GM12878 (cell line): ENCODE results near the gene ACAP1. TPM values are rescaled to one million over a fixed set of nuclear protein-coding genes. Genes with fewer than 3 reads are reported as not detected.
A peak's percentile ranks its signal among the peaks of the same experiment; 100 is the strongest.

ENCODE experiments used
- ATAC-seq: fragments of 200-7000 bp; cut with Tn5 transposase; 3 replicates; pipeline ENCODE4 v1.9.1; 2020; ENCODE audit warnings: mild to moderate bottlenecking, moderate library complexity
- BruUV-seq: library from RNA; stranded (reverse); fragments of 400-500 nt; replicated peaks from 2 replicates; lab custom pipeline; 2021; lab: Mats Ljungman, UMichigan
- CTCF ChIA-PET: fragments of 300-600 bp; sonication (Branson Sonifier 250); formaldehyde crosslinking; extraction: SDS; loops from one replicate; lab custom pipeline; 2021; ENCODE audit warnings: inconsistent platforms; lab: Yijun Ruan, JAX
- POLR2A ChIA-PET: fragments of 350-600 bp; formaldehyde crosslinking; extraction: SDS; loops from one replicate; lab custom pipeline; 2021; ENCODE audit warnings: inconsistent platforms; lab: Charles Lee
- RAD21 ChIA-PET: fragments of 300-600 bp; sonication (Branson Sonifier 250); formaldehyde crosslinking; loops from one replicate; lab custom pipeline; 2023; ENCODE audit warnings: antibody characterized with exemption; ENCODE audit not compliant: unreplicated experiment; lab: Charles Lee
- SMC1A ChIA-PET: fragments of 300-600 bp; sonication (Branson Sonifier 250); formaldehyde crosslinking; loops from one replicate; lab custom pipeline; 2023; ENCODE audit not compliant: unreplicated experiment, uncharacterized antibody; lab: Charles Lee
- DNase-seq: peaks from one replicate; pipeline ENCODE4 v3.0.0-alpha.2; 2011; ENCODE audit warnings: low read depth, low spot score
- FAIRE-seq: peaks from 3 replicates; lab custom pipeline; 2011; peaks lifted over from hg19 to GRCh38; lab: Jason Lieb, UNC
- H2AFZ ChIP-seq: 2 replicates; pipeline ENCODE4 v1.6.0; 2011; ENCODE audit warnings: low read depth, low read length, control low read depth; ENCODE audit not compliant: control insufficient read depth
- H3K27ac ChIP-seq: 2 replicates; pipeline ENCODE4 v1.5.1; 2011; ENCODE audit warnings: control low read depth; ENCODE audit not compliant: control insufficient read depth, insufficient read depth
- H3K27me3 ChIP-seq, 2 experiments: replicated peaks in 1 of 2; 2 replicates each; pipeline versions ENCODE4 v1.6.0 to v1.6.1; 2011; ENCODE audit warnings: low read length in 1 of 2; ENCODE audit not compliant: control insufficient read depth in 2 of 2, insufficient read depth in 2 of 2
- H3K36me3 ChIP-seq, 2 experiments: 2 replicates each; pipeline ENCODE4 v1.5.1; 2011; ENCODE audit warnings: low read length in 1 of 2; ENCODE audit not compliant: control insufficient read depth in 2 of 2, insufficient read depth in 2 of 2
- H3K4me1 ChIP-seq: 2 replicates; pipeline ENCODE4 v1.6.1; 2011; ENCODE audit warnings: mild to moderate bottlenecking, low read length, moderate library complexity, mixed read lengths; ENCODE audit not compliant: control insufficient read depth, insufficient read depth
- H3K4me2 ChIP-seq: 2 replicates; pipeline ENCODE4 v1.6.0; 2011; ENCODE audit warnings: control low read depth; ENCODE audit not compliant: control insufficient read depth, insufficient read depth
- H3K4me3 ChIP-seq: fragments of 200-600 bp; sonication (generic); 2 replicates; pipeline ENCODE4 v1.5.1; 2016
- H3K79me2 ChIP-seq: 2 replicates; pipeline ENCODE4 v1.6.0; 2011; ENCODE audit warnings: low read length; ENCODE audit not compliant: control insufficient read depth, insufficient read depth
- H3K9ac ChIP-seq: 2 replicates; pipeline ENCODE4 v1.8.0; 2011; ENCODE audit warnings: low read length, control low read depth, mixed read lengths; ENCODE audit not compliant: control insufficient read depth, insufficient read depth
- H3K9me3 ChIP-seq: replicated peaks from 3 replicates; pipeline ENCODE4 v1.5.1; 2011; ENCODE audit warnings: mild to moderate bottlenecking, low read length; ENCODE audit not compliant: control insufficient read depth, insufficient read depth
- H4K20me1 ChIP-seq: 2 replicates; pipeline ENCODE4 v1.6.0; 2011; ENCODE audit not compliant: control insufficient read depth, insufficient read depth
- BMI1 ChIP-seq: fragments of 450-650 bp; IDR thresholded peaks from 2 replicates; pipeline ENCODE4 v1.6.1; 2016; ENCODE audit warnings: mild to moderate bottlenecking, moderate library complexity, borderline replicate concordance
- CBX3 ChIP-seq: fragments of 200-600 bp; sonication (generic); IDR thresholded peaks from 2 replicates; pipeline ENCODE4 v1.6.1; 2016; ENCODE audit warnings: low read depth, borderline replicate concordance
- CHD4 ChIP-seq: fragments of 200-600 bp; sonication (generic); IDR thresholded peaks from 2 replicates; pipeline ENCODE4 v1.6.1; 2016; ENCODE audit warnings: mild to moderate bottlenecking
- CTCF ChIP-seq, 3 experiments: IDR thresholded peaks in 2 of 3; conservative IDR thresholded peaks in 1 of 3; 2 replicates each; pipeline ENCODE4 v1.5.1; 2011; ENCODE audit warnings: low read depth in 3 of 3, low read length in 3 of 3, mild to moderate bottlenecking in 3 of 3, control low read depth in 2 of 3, moderate library complexity in 2 of 3, inconsistent platforms in 1 of 3, mixed read lengths in 1 of 3; ENCODE audit not compliant: control insufficient read depth in 2 of 3, insufficient read depth in 1 of 3; ENCODE audit errors: extremely low read depth in 1 of 3
- EGR1 ChIP-seq, 2 experiments: IDR thresholded peaks; 1 replicate in 1 of 2; 2 replicates in 1 of 2; pipeline ENCODE4 v1.6.1; 2011 to 2012; ENCODE audit warnings: low read depth in 2 of 2, low read length in 2 of 2, borderline replicate concordance in 1 of 2, mild to moderate bottlenecking in 1 of 2, moderate library complexity in 1 of 2
- IKZF1 ChIP-seq: fragments of 450-650 bp; conservative IDR thresholded peaks from 2 replicates; pipeline ENCODE4 v1.6.1; 2017; ENCODE audit warnings: antibody characterized with exemption, mild to moderate bottlenecking
- JUND ChIP-seq: IDR thresholded peaks from 2 replicates; pipeline ENCODE4 v1.6.1; 2012; ENCODE audit warnings: low read depth, mild to moderate bottlenecking, low read length, improper control_type of control experiment, moderate library complexity
- KDM1A ChIP-seq: fragments of 200-600 bp; sonication (generic); IDR thresholded peaks from 2 replicates; pipeline ENCODE4 v1.6.1; 2016; ENCODE audit warnings: borderline replicate concordance
- LARP7 ChIP-seq: fragments of 450-650 bp; IDR thresholded peaks from 2 replicates; pipeline ENCODE4 v1.6.1; 2017; ENCODE audit warnings: mild to moderate bottlenecking
- MYC ChIP-seq: IDR thresholded peaks from 2 replicates; pipeline ENCODE4 v1.6.1; 2011; ENCODE audit warnings: mild to moderate bottlenecking, low read length, moderate library complexity, inconsistent platforms; ENCODE audit not compliant: insufficient read depth, insufficient replicate concordance, insufficient read length, severe bottlenecking
- NR2F1 ChIP-seq: fragments of 450-650 bp; conservative IDR thresholded peaks from 2 replicates; pipeline ENCODE4 v1.6.1; 2017; ENCODE audit warnings: mild to moderate bottlenecking
- SP1 ChIP-seq: IDR thresholded peaks from one replicate; pipeline ENCODE4 v1.6.1; 2011; ENCODE audit warnings: low read depth, low read length
- TARDBP ChIP-seq: IDR thresholded peaks from 2 replicates; pipeline ENCODE4 v1.6.1; 2016; ENCODE audit warnings: borderline replicate concordance
- ZBTB40 ChIP-seq: fragments of 450-650 bp; IDR thresholded peaks from 2 replicates; pipeline ENCODE4 v1.6.1; 2016; ENCODE audit warnings: mild to moderate bottlenecking, moderate library complexity, borderline replicate concordance
- ZSCAN29 ChIP-seq: fragments of 450-650 bp; IDR thresholded peaks from 2 replicates; pipeline ENCODE4 v1.6.1; 2017; ENCODE audit warnings: mild to moderate bottlenecking, moderate library complexity
- WGBS: methylation state at CpG from one replicate; pipeline ENCODE4 v1.1.6; 2016; ENCODE audit warnings: low lambda C conversion rate; ENCODE audit not compliant: insufficient replicate concordance, insufficient coverage; ENCODE audit errors: missing lambda C conversion rate; 5-methylcytosine and 5-hydroxymethylcytosine counted together
- in situ Hi-C: fragments of 300-500 bp; cut with MboI; formaldehyde crosslinking; loops from 9 replicates; pipeline ENCODE4 v1.14.3; 2018; ENCODE audit warnings: mixed read lengths
- intact Hi-C: fragments of 100-400 bp; cut with micrococcal nuclease; formaldehyde crosslinking; loops from one replicate; pipeline ENCODE4 v1.14.2; 2022; ENCODE audit not compliant: unreplicated experiment
- polyA plus RNA-seq, 11 experiments: library from polyadenylated mRNA; depleted of rRNA in 4 of 11; unstranded in 6 of 11; stranded (reverse) in 5 of 11; fragments of >200 nt; fragmentation: Nextera tagmentation in 4 of 11; fragmentation: Illumina TruSeq in 1 of 11; extraction: Ambion mirVana in 4 of 11; extraction: Trizol in 1 of 11; gene quantifications; 1 replicate in 1 of 11; 2 replicates in 10 of 11; pipeline versions ENCODE4 v1.2.1 to v1.2.3, GENCODE V29; 2011 to 2016; ENCODE audit warnings: inconsistent platforms in 2 of 11, missing spikeins in 2 of 11, low read depth in 1 of 11
- total RNA-seq, 4 experiments: library from RNA; depleted of rRNA in 3 of 4; stranded (reverse); fragments of >200 nt in 3 of 4; fragmentation: Illumina TruSeq in 1 of 4; extraction: Trizol in 1 of 4; gene quantifications; 2 replicates each; pipeline versions ENCODE4 v1.2.1 to v1.2.3, GENCODE V29; 2013 to 2021

The ACAP1 gene
- total and polyA plus RNA-seq, 10 of the 15 experiments (the other 5 are each of a cell fraction or from before 2014, with no cell fraction given): 5.7 to 245 (median 118) TPM

- in situ Hi-C loops: loop anchor here (5.0 kb wide), 1 partner anchor 254 kb away; the partner anchor contains the start of gene SLC16A11
- TF ChIP-seq CBX3 (no peak), TARDBP (no peak), ZSCAN29 (no peak), LARP7 (peak; percentile 74; the same call in 1 of the 2 replicates), ZBTB40 (no peak), BMI1 (no peak), CHD4 (no peak), EGR1 (IDR thresholded peaks at IDR 0.05; ENCODE audit: borderline replicate concordance in 1 of 2, low read depth in 2 of 2, low read length in 2 of 2) (no peak), SP1 (peak; percentile 21), KDM1A (no peak), NR2F1 (peak; percentile 41), CTCF (IDR thresholded peaks at IDR 0.05 in 2 of 3, conservative IDR thresholded peaks at IDR 0.05 in 1 of 3; ENCODE audit: control insufficient read depth in 2 of 3, extremely low read depth in 1 of 3, insufficient read depth in 1 of 3, low read depth in 3 of 3, low read length in 3 of 3) (peak; percentile 84 to 93 (median 86); a peak in 5 of 6 replicates), JUND (no peak), IKZF1 (peak; percentile 83), MYC (peak; percentile 34)
Measured at GRCh38 chr17:7296189-7296861, 40.0 kb upstream of the ACAP1 start.

More at GRCh38 chr17:7296189-7296861, 40.0 kb upstream of the ACAP1 start:
- Histone ChIP-seq H3K79me2 (no peaks in the 10 kb centered on the region), H3K27ac (no peak overlapping the region), H3K9ac (no peak overlapping the region), H3K27me3 (peaks cover 3 to 5% of the 10 kb centered on the region in 2 experiments), H3K36me3 (no peaks in the 10 kb centered on the region), H3K4me1 (peaks cover 3% of the 10 kb centered on the region), H2AFZ (peak overlapping the region; percentile 64), H3K4me2 (peak overlapping the region; percentile 71), H3K4me3 (peak overlapping the region; percentile 11; the same call in 1 of the 2 replicates), H3K9me3 (no peaks in the 10 kb centered on the region), H4K20me1 (no peaks in the 10 kb centered on the region)
- SMC1A ChIA-PET: interaction anchor here (0.7 to 2.4 kb wide), 12 partner anchors 9 to 251 kb away, joined by 3 to 19 read pairs (median 6); partner anchors contain the start of gene SLC2A4
- 6% methylated on average over 51 of the region's 51 CpGs for WGBS
- POLR2A ChIA-PET: interaction anchor here (0.9 to 1.7 kb wide), 5 partner anchors 14 to 76 kb away, joined by 3 to 4 read pairs (median 3); partner anchors contain the start of genes ACAP1 and SLC2A4
- no peak for DNase-seq
- intact Hi-C loops: loop anchor here (1.0 to 5.0 kb wide), 3 partner anchors 16 to 252 kb away; partner anchors contain the start of gene SLC16A11
- CTCF ChIA-PET: interaction anchor here (0.6 to 5.7 kb wide), 31 partner anchors 9 to 318 kb away, joined by 3 to 102 read pairs (median 4); partner anchors contain the start of genes ACADVL, ACAP1, DLG4 and DVL2
- peak; percentile 89 for ATAC-seq
- no TSS peak for BruUV-seq
- RAD21 ChIA-PET: interaction anchor here (0.7 to 2.1 kb wide), 14 partner anchors 9 to 252 kb away, joined by 3 to 44 read pairs (median 6); partner anchors contain the start of genes ACADVL, ACAP1, DLG4 and GABARAP
- FAIRE-seq: no peak
